HepG2 (cell line): ENCODE measurements around the gene CACNA1C. TPM values are rescaled to one million over a fixed set of nuclear protein-coding genes. Genes with fewer than 3 reads are reported as not detected.

Source experiments
- ATAC-seq: fragments of 200-7000 bp; cut with Tn5 transposase; 3 replicates; pipeline ENCODE4 v1.9.1; 2020; ENCODE audit warnings: mild to moderate bottlenecking, moderate library complexity
- BruUV-seq: library from RNA; stranded (reverse); fragments of 400-500 nt; replicated peaks from 2 replicates; lab custom pipeline; 2021; lab: Mats Ljungman, UMichigan
- CTCF ChIA-PET: fragments of 300-600 bp; formaldehyde crosslinking; extraction: SDS; loops from one replicate; lab custom pipeline; 2021; ENCODE audit warnings: low total read pairs, inconsistent platforms, low intra/inter-chr PET ratio; lab: Yijun Ruan, JAX
- POLR2A ChIA-PET: fragments of 350-600 bp; sonication (Branson Sonifier 250); formaldehyde crosslinking; loops from one replicate; lab custom pipeline; 2020; ENCODE audit warnings: antibody characterized with exemption, inconsistent platforms; lab: Yijun Ruan, JAX
- DNase-seq: peaks from one replicate; pipeline ENCODE4 v3.0.0-alpha.2; 2015; ENCODE audit warnings: low spot score
- FAIRE-seq: peaks from 3 replicates; lab custom pipeline; 2011; peaks lifted over from hg19 to GRCh38; lab: Jason Lieb, UNC
- H2AFZ ChIP-seq: one replicate; pipeline ENCODE4 v1.6.1; 2011; ENCODE audit warnings: low read length, inconsistent platforms
- H3K27ac ChIP-seq: fragments of 300-600 bp; 3 replicates; pipeline ENCODE4 v1.8.0; 2011; ENCODE audit warnings: mixed run types, mild to moderate bottlenecking, mixed read lengths, low read length, inconsistent platforms; ENCODE audit not compliant: insufficient read depth; ENCODE audit errors: extremely low read length
- H3K27me3 ChIP-seq, 2 experiments: fragments of 200-600 bp in 1 of 2; 2 replicates in 1 of 2; 3 replicates in 1 of 2; pipeline versions ENCODE4 v1.6.0 to v1.8.0; 2011; ENCODE audit warnings: low read length in 2 of 2, mild to moderate bottlenecking in 2 of 2, moderate library complexity in 2 of 2, inconsistent platforms in 1 of 2; ENCODE audit not compliant: insufficient read depth in 2 of 2, control insufficient read depth in 1 of 2
- H3K36me3 ChIP-seq, 2 experiments: fragments of 200-600 bp in 1 of 2; replicated peaks in 1 of 2; 2 replicates in 1 of 2; 3 replicates in 1 of 2; pipeline versions ENCODE4 v1.5.1 to v1.8.0; 2011; ENCODE audit warnings: low read length in 2 of 2, inconsistent platforms in 1 of 2; ENCODE audit not compliant: insufficient read depth in 2 of 2, control insufficient read depth in 1 of 2
- H3K4me1 ChIP-seq: 2 replicates; pipeline ENCODE4 v1.5.1; 2012; ENCODE audit warnings: low read length, inconsistent platforms; ENCODE audit not compliant: insufficient read depth
- H3K4me2 ChIP-seq: 2 replicates; pipeline ENCODE4 v1.6.0; 2011; ENCODE audit warnings: low read depth, low read length, inconsistent platforms
- H3K4me3 ChIP-seq, 3 experiments: fragments of 200-600 bp in 1 of 3; sonication (generic), shearing (Covaris generic) in 1 of 3; replicated peaks in 1 of 3; 2 replicates each; pipeline ENCODE4 v1.5.1; 2011 to 2016; ENCODE audit warnings: low read length in 3 of 3, inconsistent platforms in 2 of 3, low read depth in 2 of 3, mild to moderate bottlenecking in 2 of 3, control low read depth in 1 of 3, mixed read lengths in 1 of 3; ENCODE audit not compliant: insufficient read depth in 1 of 3
- H3K79me2 ChIP-seq: one replicate; pipeline ENCODE4 v1.6.1; 2011; ENCODE audit warnings: low read length, inconsistent platforms; ENCODE audit not compliant: insufficient read depth
- H3K9ac ChIP-seq: 2 replicates; pipeline ENCODE4 v1.6.0; 2011; ENCODE audit warnings: mild to moderate bottlenecking, low read depth, low read length, inconsistent platforms; ENCODE audit not compliant: insufficient read depth
- H3K9me3 ChIP-seq: 2 replicates; pipeline ENCODE4 v1.5.1; 2012; ENCODE audit warnings: mild to moderate bottlenecking, low read length
- H4K20me1 ChIP-seq: 2 replicates; pipeline ENCODE4 v1.6.0; 2011; ENCODE audit warnings: inconsistent platforms, mild to moderate bottlenecking, low read length, moderate library complexity; ENCODE audit not compliant: insufficient read depth
- HDAC2 ChIP-seq: sonication (generic); formaldehyde crosslinking; IDR thresholded peaks from 2 replicates; pipeline ENCODE4 v1.4.0; 2020; ENCODE audit warnings: missing genetic modification reagents
- HOXA5 ChIP-seq: sonication (generic); formaldehyde crosslinking; IDR thresholded peaks from 2 replicates; pipeline ENCODE4 v1.4.0; 2020; ENCODE audit warnings: missing genetic modification reagents
- NFYC ChIP-seq: IDR thresholded peaks from 2 replicates; pipeline ENCODE4 v1.6.1; 2016; ENCODE audit warnings: missing genetic modification reagents, missing compliant biosample characterization
- RAD21 ChIP-seq: fragments of 450-650 bp; formaldehyde crosslinking; IDR thresholded peaks from 2 replicates; pipeline ENCODE4 v1.5.0; 2020; ENCODE audit warnings: mild to moderate bottlenecking
- RBFOX2 ChIP-seq: fragments of 200-400 bp; formaldehyde crosslinking; IDR thresholded peaks from 2 replicates; pipeline ENCODE4 v1.6.1; 2017; ENCODE audit warnings: low read depth, mild to moderate bottlenecking, low read length
- SNAPC2 ChIP-seq: sonication (generic); formaldehyde crosslinking; IDR thresholded peaks from 2 replicates; pipeline ENCODE4 v1.8.1; 2022; ENCODE audit warnings: mild to moderate bottlenecking, missing genetic modification reagents
- SP5 ChIP-seq: IDR thresholded peaks from 2 replicates; pipeline ENCODE4 v1.6.1; 2016; ENCODE audit warnings: low read depth, borderline replicate concordance
- ZBTB2 ChIP-seq: sonication (generic); formaldehyde crosslinking; IDR thresholded peaks from 2 replicates; pipeline ENCODE4 v1.8.0; 2022; ENCODE audit warnings: low read depth, missing genetic modification reagents
- ZNF329 ChIP-seq: sonication (generic); formaldehyde crosslinking; IDR thresholded peaks from 2 replicates; pipeline ENCODE4 v1.9.0; 2021; ENCODE audit warnings: low read depth, mild to moderate bottlenecking, missing genetic modification reagents
- ZNF512B ChIP-seq: sonication (generic); formaldehyde crosslinking; IDR thresholded peaks from 2 replicates; pipeline ENCODE4 v1.5.1; 2020; ENCODE audit warnings: missing genetic modification reagents, mild to moderate bottlenecking, borderline replicate concordance
- ZNF652 ChIP-seq: IDR thresholded peaks from 2 replicates; pipeline ENCODE4 v1.6.1; 2016; ENCODE audit warnings: low read depth, borderline replicate concordance
- ZNF703 ChIP-seq: sonication (generic); formaldehyde crosslinking; IDR thresholded peaks from 2 replicates; pipeline ENCODE4 v1.5.1; 2020; ENCODE audit warnings: missing genetic modification reagents, mild to moderate bottlenecking, moderate library complexity, borderline replicate concordance
- ZNF816 ChIP-seq: sonication (generic); formaldehyde crosslinking; IDR thresholded peaks from 2 replicates; pipeline ENCODE4 v1.8.0; 2022; ENCODE audit warnings: missing genetic modification reagents, mild to moderate bottlenecking, borderline replicate concordance
- ZNF83 ChIP-seq: sonication (generic); formaldehyde crosslinking; IDR thresholded peaks from 2 replicates; pipeline ENCODE4 v1.4.0; 2020; ENCODE audit warnings: missing genetic modification reagents, mild to moderate bottlenecking, borderline replicate concordance
- WGBS: methylation state at CpG from one replicate; pipeline ENCODE4 v1.1.6; 2017; ENCODE audit warnings: low lambda C conversion rate; 5-methylcytosine and 5-hydroxymethylcytosine counted together
- in situ Hi-C: cut with HindIII; loops from 2 replicates; pipeline ENCODE4 v1.10.0; 2017; ENCODE audit warnings: low pct_unique_long_range_greater_than_20kb; ENCODE audit not compliant: extremely low pct_ligation_motif_present
- intact Hi-C: fragments of 100-400 bp; cut with micrococcal nuclease; formaldehyde crosslinking; loops from one replicate; pipeline ENCODE4 v1.10.0; 2022; ENCODE audit not compliant: unreplicated experiment
- polyA plus RNA-seq, 8 experiments: library from polyadenylated mRNA; depleted of rRNA in 3 of 8; stranded (reverse) in 7 of 8; unstranded in 1 of 8; fragments of >200 nt; fragmentation: Illumina TruSeq in 4 of 8; extraction: Trizol in 4 of 8; gene quantifications; 2 replicates each; pipeline versions ENCODE4 v1.2.1 to v1.2.3, GENCODE V29; 2011 to 2016; ENCODE audit warnings: low read depth in 4 of 8, missing spikeins in 1 of 8, mixed read lengths in 1 of 8; ENCODE audit not compliant: insufficient read depth in 1 of 8
- total RNA-seq, 5 experiments: library from RNA; depleted of rRNA; stranded (reverse); fragments of >200 nt; fragmentation: Illumina TruSeq; extraction: Trizol; gene quantifications; 2 replicates each; pipeline ENCODE4 v1.2.3, GENCODE V29; 2016; ENCODE audit warnings: low read depth in 1 of 5

The CACNA1C gene
- total and polyA plus RNA-seq, 2 of the 13 experiments (the other 11 are each of a cell fraction or from before 2014, with no cell fraction given), result not detected

- Histone ChIP-seq H3K36me3 (no peaks in the 10 kb centered on the region), H3K27ac (no peak overlapping the region), H3K9ac (no peak overlapping the region), H3K27me3 (peaks cover 6 to 57% of the 10 kb centered on the region in 2 experiments; a peak in 3 of 5 replicates), H3K4me2 (no peak overlapping the region)
- ChIA-PET POLR2A (no interaction called here), CTCF (no interaction called here)
- BruUV-seq, result no TSS peak
- in situ Hi-C loops, result no loop called here
- FAIRE-seq, result no peak
- TF ChIP-seq ZNF329 (CRISPR knock-in tag) (no peak), ZNF703 (no peak), NFYC (CRISPR knock-in tag) (no peak), ZNF816 (CRISPR knock-in tag) (no peak), ZNF652 (CRISPR knock-in tag) (no peak), HDAC2 (CRISPR knock-in tag) (no peak), SP5 (CRISPR knock-in tag) (no peak), SNAPC2 (CRISPR knock-in tag) (no peak), ZNF83 (CRISPR knock-in tag) (no peak), ZBTB2 (no peak), RBFOX2 (no peak), HOXA5 (CRISPR knock-in tag) (no peak), RAD21 (no peak), ZNF512B (CRISPR knock-in tag) (no peak)
- TF ChIP-seq, all 625 proteins: peak for 0
- intact Hi-C loops, result no loop called here
- Histone ChIP-seq H3K79me2 (no peaks in the 10 kb centered on the region), H4K20me1 (no peaks in the 10 kb centered on the region), H2AFZ (no peak overlapping the region), H3K9me3 (no peaks in the 10 kb centered on the region), H3K4me3 (no peak overlapping the region), H3K4me1 (no peaks in the 10 kb centered on the region)
- DNase-seq (no peak), ATAC-seq (no peak)
- WGBS, result 26% methylated on average over 15 of the region's 16 CpGs
Measured at GRCh38 chr12:2493086-2493485, 440.3 kb downstream of the CACNA1C start.
